ENCODE results near the gene FAU. TPM values are rescaled to one million over a fixed set of nuclear protein-coding genes. Genes with fewer than 3 reads are reported as not detected.

Gene FAU
- polyA plus RNA-seq, 2 of the 4 experiments (the other 2 are of a cell fraction): 591 to 878 TPM

DNA sequence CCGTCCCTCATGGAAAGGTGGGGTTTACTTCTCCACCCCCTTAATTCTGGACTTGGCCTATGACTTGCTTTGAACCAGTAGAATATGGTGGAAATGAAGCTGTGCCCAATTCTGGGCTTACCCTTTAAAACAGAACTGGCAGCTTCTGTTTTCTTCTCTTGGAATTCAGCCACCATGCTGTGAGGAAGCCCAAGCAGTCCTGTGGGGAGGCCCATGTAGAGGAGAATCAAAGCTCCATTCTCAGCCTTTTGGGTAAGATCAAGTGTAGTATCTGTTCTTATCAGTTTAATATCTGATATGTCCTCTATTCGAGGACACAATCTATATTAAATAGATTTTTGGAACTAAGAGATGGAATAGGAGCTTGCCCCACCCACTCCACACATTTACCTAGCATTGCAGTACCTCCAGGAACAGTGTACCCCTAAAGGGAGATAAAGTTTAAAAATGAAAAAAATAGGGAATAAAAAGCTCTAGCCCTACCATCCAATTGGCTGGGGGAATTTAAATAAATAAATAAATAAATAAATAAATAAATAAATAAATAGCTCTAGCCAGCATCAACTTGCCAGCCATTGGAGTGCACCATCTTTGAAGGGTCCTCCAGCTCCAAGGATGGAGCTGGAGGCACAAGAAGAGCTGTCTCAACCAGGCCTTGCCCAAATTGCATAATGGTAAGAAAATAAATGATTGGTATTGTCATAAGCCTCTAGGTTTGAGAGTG lies 25.6 kb upstream of the FAU start:
- CTCF ChIA-PET: interaction anchor here (0.6 to 3.2 kb wide), 8 partner anchors 11 to 205 kb away, joined by 3 to 19 read pairs (median 3); partner anchors contain the start of genes CAPN1 and ZNHIT2
- H3K27ac ChIP-seq: no peak overlapping the region
- FAIRE-seq (no peak), ATAC-seq (no peak), DNase-seq (ENCODE audit: low read depth in 1 of 2, low spot score in 1 of 2) (no peak)
- 49% methylated on average over 2 of the region's 2 CpGs for WGBS (ENCODE audit: missing lambda C conversion rate)
- TF ChIP-seq, protein P1, sequence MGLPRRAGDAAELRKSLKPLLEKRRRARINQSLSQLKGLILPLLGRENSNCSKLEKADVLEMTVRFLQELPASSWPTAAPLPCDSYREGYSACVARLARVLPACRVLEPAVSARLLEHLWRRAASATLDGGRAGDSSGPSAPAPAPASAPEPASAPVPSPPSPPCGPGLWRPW (IDR thresholded peaks at IDR 0.05): no peak
- TF ChIP-seq GATA3 (IDR thresholded peaks at IDR 0.05; ENCODE audit: borderline replicate concordance) (no peak), ZC3H11A (IDR thresholded peaks at IDR 0.05) (peak; percentile 90)
- peaks cover 8% of the 10 kb centered on the region for H3K9me3 ChIP-seq
- H3K4me1 ChIP-seq: peaks cover 19% of the 10 kb centered on the region
- no peak overlapping the region for H3K4me3 ChIP-seq
- POLR2A ChIA-PET: interaction anchor here (2.4 kb wide), 1 partner anchor 12 kb away, joined by 7 read pairs; no protein-coding TSS in a partner anchor
- H3K4me2 ChIP-seq: no peak overlapping the region

DNA sequence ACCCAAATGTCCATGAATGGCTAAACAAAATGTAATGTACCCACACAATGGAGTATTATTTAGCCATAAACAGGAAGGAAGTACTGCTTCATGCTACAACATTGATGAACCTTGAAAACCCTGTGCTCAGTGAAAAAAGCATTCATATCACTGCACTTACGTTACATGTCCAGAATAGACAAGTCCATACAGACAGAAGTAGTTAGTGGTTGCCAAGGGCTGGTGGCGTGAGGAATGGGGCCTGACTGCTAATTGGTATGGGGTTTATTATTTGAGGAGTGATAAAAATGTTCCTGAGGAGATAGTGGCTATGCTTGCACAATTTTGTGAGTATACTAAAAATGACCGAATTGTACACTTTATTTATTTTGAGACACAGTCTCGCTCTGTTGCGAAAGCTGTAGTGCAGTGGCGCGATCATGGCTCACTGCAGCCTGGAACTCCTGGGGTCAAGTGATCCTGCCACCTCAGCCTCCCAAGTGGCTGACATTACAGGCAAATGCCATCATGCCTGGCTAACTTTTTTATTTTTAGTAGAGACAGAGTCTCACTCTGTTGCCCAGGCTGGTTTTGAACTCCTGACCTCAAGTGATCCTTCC lies 20.1 kb upstream of the FAU start:
- FAIRE-seq: no peak
- no peak overlapping the region for H3K4me3 ChIP-seq
- ATAC-seq: no peak
- no peak for DNase-seq (ENCODE audit: low read depth in 1 of 2, low spot score in 1 of 2)
- ChIA-PET CTCF (no interaction called here), POLR2A (no interaction called here)
- H3K4me2 ChIP-seq: no peak overlapping the region
- H3K27ac ChIP-seq: no peak overlapping the region
- H3K4me1 ChIP-seq: no peaks in the 10 kb centered on the region
- TF ChIP-seq FOXS1 (CRISPR knock-in tag; IDR thresholded peaks at IDR 0.05) (no peak), MYC (IDR thresholded peaks at IDR 0.05; ENCODE audit: borderline replicate concordance, low read length) (no peak), JUNB (IDR thresholded peaks at IDR 0.05) (no peak), ZSCAN20 (CRISPR knock-in tag; IDR thresholded peaks at IDR 0.05) (no peak), MAFK (IDR thresholded peaks at IDR 0.05; ENCODE audit: partially characterized antibody) (no peak), HOXB13 (CRISPR knock-in tag; IDR thresholded peaks at IDR 0.05; ENCODE audit: low read depth) (no peak), CTCF (IDR thresholded peaks at IDR 0.05) (no peak), E2F6 (IDR thresholded peaks at IDR 0.05; ENCODE audit: borderline replicate concordance, low read depth) (no peak), RAD21 (conservative IDR thresholded peaks at IDR 0.05 in 1 of 2, IDR thresholded peaks at IDR 0.05 in 1 of 2) (no peak), EP300 (IDR thresholded peaks at IDR 0.05) (no peak), EHMT2 (IDR thresholded peaks at IDR 0.05; ENCODE audit: low read depth) (no peak), KDM5A (IDR thresholded peaks at IDR 0.05) (no peak), MAZ (IDR thresholded peaks at IDR 0.05; ENCODE audit: borderline replicate concordance, low read depth, low read length) (no peak), POLR2AphosphoS2 (conservative IDR thresholded peaks at IDR 0.05; ENCODE audit: low read length) (no peak), HEYL (CRISPR knock-in tag; IDR thresholded peaks at IDR 0.05) (no peak), SREBF2 (IDR thresholded peaks at IDR 0.05) (no peak), GATA3 (IDR thresholded peaks at IDR 0.05; ENCODE audit: borderline replicate concordance) (no peak), CHD4 (IDR thresholded peaks at IDR 0.05; ENCODE audit: borderline replicate concordance) (no peak), TP53 (CRISPR knock-in tag; IDR thresholded peaks at IDR 0.05) (no peak)
- TF ChIP-seq, protein P2, sequence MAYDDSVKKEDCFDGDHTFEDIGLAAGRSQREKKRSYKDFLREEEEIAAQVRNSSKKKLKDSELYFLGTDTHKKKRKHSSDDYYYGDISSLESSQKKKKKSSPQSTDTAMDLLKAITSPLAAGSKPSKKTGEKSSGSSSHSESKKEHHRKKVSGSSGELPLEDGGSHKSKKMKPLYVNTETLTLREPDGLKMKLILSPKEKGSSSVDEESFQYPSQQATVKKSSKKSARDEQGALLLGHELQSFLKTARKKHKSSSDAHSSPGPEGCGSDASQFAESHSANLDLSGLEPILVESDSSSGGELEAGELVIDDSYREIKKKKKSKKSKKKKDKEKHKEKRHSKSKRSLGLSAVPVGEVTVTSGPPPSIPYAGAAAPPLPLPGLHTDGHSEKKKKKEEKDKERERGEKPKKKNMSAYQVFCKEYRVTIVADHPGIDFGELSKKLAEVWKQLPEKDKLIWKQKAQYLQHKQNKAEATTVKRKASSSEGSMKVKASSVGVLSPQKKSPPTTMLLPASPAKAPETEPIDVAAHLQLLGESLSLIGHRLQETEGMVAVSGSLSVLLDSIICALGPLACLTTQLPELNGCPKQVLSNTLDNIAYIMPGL (CRISPR knock-in tag; IDR thresholded peaks at IDR 0.05; ENCODE audit: borderline replicate concordance): no peak
- 62% methylated on average over 7 of the region's 7 CpGs for WGBS (ENCODE audit: missing lambda C conversion rate)
- H3K9me3 ChIP-seq: no peaks in the 10 kb centered on the region

Measured in A549 (cell line).